DMS79 treated with DMSO at 0.1 percent for 48 hours (cell line): ENCODE results near the gene GLIS1.

Experiments used
- DNase-seq: peaks from one replicate; lab custom pipeline; 2025; lab: John Stamatoyannopoulos, UW

GLIS1 gene

GRCh38 chr1:53485478-53486394 is 253.2 kb downstream of the GLIS1 start:
- DNase-seq = peak; percentile 79

GRCh38 chr1:53484705-53485477 is 254.1 kb downstream of the GLIS1 start:
- no peak for DNase-seq

GRCh38 chr1:53483656-53484055 is 255.3 kb downstream of the GLIS1 start:
- no peak for DNase-seq

DNA sequence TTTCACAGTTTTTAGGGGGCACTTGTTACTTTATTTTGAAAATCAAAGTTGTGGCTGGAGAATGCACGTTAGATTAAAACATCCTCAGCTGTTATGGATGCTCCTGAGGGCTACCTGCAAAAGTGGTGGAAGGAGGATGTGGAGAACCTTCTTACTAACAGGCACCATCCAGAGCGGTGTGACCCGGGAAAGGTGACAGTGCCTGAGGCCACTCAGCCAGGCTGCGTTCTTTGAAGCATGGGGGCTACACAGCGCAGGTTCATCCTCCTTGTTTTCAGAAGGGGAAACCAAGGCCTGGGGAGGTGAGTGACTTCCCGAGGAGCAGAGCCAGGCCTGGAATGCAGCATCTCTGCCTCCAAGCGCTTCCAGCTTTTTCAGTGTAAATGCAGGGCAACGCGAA is 255.8 kb downstream of the GLIS1 start:
- DNase-seq = no peak

GRCh38 chr1:53482441-53483153 is 256.4 kb downstream of the GLIS1 start:
- no peak for DNase-seq

DNA sequence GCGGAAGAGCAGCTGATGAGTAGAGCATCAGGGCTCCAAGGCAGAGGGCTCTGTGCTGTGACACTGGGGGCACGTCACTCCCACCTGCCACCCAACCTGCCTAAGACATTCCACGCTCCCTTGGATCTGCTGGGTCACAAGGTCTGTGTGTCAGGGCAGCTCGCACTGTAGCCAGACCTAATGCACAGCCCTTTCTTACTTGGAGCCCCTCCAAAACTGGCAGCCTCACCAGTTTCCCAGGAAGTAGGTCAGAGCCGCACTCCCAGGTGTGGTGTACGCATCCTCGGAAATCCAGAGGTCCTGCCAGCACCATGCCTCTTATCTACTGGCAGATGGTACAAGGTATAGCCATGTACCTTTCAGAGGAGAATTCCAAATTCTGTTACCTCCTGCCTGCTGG is 257.5 kb downstream of the GLIS1 start:
- no peak for DNase-seq

GRCh38 chr1:53480678-53481077 is 258.3 kb downstream of the GLIS1 start:
- no peak for DNase-seq

DNA sequence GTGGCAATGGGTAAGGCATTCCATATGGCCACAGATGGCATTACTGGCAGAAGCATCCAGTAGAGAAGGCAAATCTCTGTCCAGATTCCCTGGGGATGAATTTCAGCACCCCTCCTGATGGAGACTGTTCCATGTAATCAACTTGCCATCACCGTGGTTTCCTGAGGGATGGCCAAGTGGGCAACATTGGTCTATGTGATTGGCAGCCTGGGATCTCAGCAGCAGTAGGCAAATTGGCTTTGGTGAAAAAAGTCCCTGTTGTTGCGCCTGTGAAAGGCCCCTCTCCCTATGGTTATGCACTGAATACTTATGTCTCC is 260.5 kb downstream of the GLIS1 start:
- DNase-seq = no peak

DNA sequence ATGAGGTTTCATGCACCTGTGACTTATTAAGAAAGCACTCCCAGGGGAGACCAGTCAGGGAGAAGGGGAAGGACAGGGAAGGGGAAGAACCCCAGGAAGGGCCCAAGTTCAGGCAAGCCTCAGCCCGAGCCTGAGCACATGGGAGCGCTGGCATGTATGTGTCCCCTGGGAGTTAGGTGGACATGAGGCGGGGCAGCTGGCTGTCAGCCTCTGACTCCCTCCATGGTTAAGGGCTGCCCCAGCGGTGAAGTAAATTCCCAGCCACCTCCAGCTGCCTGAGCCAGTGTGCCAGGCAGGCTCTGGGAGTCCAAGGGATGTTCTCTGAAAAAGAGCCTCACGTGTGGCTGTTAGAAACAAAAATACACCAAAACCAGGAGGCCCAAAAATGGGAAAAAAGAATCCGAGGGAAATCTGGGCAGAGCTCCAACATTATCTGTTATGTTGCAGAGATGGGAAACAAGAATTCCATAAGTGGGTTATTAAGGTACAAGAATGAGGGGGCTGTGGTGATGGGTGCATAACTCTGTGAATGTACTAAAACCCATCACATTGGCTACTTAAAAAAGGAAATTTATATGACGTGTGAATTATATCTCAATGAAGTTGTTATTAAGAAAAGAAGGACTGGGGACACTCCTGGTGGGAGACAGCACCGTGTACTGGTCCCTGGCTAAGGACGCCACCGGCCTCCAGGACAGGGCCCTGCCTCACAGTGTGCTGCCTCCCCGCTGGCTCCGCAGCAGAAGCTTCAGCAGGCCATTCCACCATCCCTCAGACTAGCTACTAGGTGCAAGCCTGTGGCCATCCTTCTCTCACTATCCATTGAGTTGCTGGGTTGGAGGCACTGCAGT is 261.1 kb downstream of the GLIS1 start:
- no peak for DNase-seq

DNA sequence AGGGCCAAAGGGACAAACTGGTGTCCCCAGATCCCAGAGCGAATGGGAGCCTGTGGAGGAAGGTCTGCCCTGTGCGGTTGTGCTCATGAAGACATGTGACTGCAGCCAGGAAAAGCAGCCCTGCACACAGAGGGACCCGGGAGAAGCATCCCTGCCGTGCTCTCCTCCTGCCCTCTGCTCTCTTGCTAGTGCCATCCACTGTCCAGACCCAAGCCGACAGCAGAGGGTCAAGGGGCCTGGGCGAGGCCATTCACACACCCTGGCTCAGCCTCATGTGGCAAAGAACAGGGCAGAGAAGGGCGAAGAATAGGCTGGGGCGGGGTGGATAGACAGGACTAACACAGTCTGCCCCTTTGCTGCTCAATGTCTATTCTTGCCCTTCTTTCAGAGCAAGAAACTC is 262.4 kb downstream of the GLIS1 start:
- no peak for DNase-seq

- no peak for DNase-seq
Observed at GRCh38 chr1:53475664-53476063, 263.3 kb downstream of the GLIS1 start.

DNA sequence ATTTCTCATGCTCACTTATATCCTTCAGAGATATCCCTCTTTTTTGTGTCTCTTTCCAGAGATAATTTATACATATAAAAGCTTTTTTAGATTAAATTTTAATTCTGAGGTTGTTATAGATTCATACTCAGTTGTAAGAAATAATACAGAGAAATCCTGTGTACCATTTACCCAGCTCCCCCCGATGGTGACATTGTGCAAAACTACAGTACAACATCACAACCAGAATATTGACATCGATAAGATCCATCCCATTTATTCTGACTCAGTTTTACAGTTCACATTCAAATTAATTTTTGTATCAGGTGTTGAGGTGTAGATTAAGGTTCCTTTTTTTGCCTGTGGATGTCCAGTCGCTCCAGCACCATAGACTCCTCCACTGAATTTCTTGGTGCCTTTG is 265.5 kb downstream of the GLIS1 start:
- no peak for DNase-seq

DNA sequence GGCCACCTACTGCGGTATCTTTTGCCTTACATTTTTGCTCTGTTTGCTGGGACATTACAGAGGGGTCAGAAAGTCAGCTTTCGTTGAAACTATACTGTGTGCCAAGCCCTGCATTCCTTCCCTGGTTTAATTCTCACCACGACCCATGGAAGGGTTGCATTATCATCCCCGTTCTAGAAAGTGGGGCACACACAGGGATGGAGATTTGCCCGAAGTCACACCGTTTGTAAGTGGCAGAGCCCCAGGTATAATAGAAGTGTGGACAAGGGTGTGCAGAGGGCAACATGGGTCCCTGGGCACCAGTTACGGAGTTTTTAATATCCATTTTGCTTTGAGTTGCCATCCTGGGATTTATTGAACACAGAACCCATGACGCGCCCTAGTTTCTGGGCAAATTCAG is 268.0 kb downstream of the GLIS1 start:
- no peak for DNase-seq

GRCh38 chr1:53470584-53470983 is 268.4 kb downstream of the GLIS1 start:
- no peak for DNase-seq

DNA sequence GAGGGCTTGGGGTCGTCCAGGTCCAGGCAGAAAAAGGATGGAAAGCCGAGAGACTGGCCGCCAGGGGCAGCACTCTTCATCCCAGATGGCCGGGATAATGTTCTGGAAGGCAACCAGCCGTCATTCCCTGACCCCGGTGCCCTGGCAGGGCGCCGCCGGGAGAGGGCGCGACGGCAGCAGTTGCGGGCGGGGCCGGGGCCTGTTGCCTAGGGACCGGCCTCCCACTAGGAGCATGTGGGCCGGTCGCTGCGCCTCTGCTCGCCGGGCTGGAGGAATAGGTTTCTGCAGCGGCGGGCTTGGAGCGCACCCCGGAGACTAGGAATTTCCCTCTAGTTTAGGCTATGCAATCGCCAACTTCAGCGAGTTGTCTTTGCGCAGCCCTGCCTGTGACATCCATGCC is 268.8 kb downstream of the GLIS1 start:
- DNase-seq = no peak

GRCh38 chr1:53469373-53469772 is 269.6 kb downstream of the GLIS1 start:
- DNase-seq = no peak

- no peak for DNase-seq
Observed at GRCh38 chr1:53468374-53468773, 270.6 kb downstream of the GLIS1 start.

- DNase-seq = no peak
Observed at GRCh38 chr1:53467391-53467790, 271.6 kb downstream of the GLIS1 start.

GRCh38 chr1:53465023-53465957 is 273.7 kb downstream of the GLIS1 start:
- no peak for DNase-seq
